Right ventricle myocardium superior (tissue), 1 donor: ENCODE measurements around the gene NOL8. TPM values are rescaled to one million over a fixed set of nuclear protein-coding genes. Genes with fewer than 3 reads are reported as not detected.
A peak's percentile ranks its signal among the peaks of the same experiment; 100 is the strongest.

Source experiments
- ATAC-seq: fragments of 200-7000 bp; cut with Tn5 transposase; one replicate; pipeline ENCODE4 v1.9.1; 2020; ENCODE audit warnings: mild to moderate bottlenecking; ENCODE audit not compliant: poor library complexity
- DNase-seq: peaks from one replicate; pipeline ENCODE4 v3.0.0-alpha.2; 2020
- intact Hi-C: fragments of 100-400 bp; cut with DNase I; formaldehyde crosslinking; loops from one replicate; pipeline ENCODE4 v1.11.2; 2022
- long read RNA-seq: library from polyadenylated mRNA; unstranded; transcript quantifications from one replicate; pipeline ENCODE4 v2.0.0, GENCODE V29; 2021
- total RNA-seq: library from RNA; stranded (reverse); fragmentation: NEBNext Ultra II Directional; extraction: Animal tissue kit (Norgen Biotek cat#: 25700); gene quantifications from one replicate; pipeline ENCODE4 v1.2.1, GENCODE V29; 2021
- donor health status: DM: no; HTN: yes; CAD: no; lungs with severe emphysema.

NOL8 gene
- total RNA-seq = 12.4 TPM
- long read RNA-seq, full-length matches to known transcripts = 8 of 26 reads
- long read RNA-seq, partial matches to known transcripts = 1 of 26 reads
- long read RNA-seq, other reads (novel, unspliced or antisense) = 17 of 26 reads

GRCh38 chr9:92325269-92325990 lies at the start of gene NOL8, which contains the start of gene CENPP:
TSS of gene NOL8 (minus strand) at chr9:92325350. CDS start at chr9:92324161, 1,189 bp downstream.
TSS of gene CENPP (plus strand) at chr9:92325953.
- intact Hi-C loops = no loop called here
- ATAC-seq = peak; percentile 99
- peak; percentile 89 for DNase-seq

DNA sequence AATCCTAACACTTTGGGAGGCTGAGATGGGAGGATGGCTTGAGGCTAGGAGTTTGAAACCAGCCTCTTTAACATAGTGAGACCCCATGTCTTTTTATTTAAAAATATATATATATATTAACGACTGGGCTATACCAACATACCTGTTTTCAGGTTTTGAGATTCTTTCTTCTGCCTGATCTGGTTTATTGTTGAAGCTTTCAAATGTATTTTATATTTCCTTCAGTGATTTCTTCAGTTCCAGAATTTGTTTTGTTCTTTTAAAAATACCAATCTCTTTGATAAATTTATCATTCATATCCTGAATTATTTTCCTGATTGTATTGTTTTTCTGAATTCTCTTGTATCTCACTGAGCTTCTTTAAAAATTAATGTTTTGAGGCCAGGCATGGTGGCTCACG lies 48.0 kb upstream of the NOL8 start:
- no peak for ATAC-seq
- intact Hi-C loops = no loop called here
- no peak for DNase-seq

DNA sequence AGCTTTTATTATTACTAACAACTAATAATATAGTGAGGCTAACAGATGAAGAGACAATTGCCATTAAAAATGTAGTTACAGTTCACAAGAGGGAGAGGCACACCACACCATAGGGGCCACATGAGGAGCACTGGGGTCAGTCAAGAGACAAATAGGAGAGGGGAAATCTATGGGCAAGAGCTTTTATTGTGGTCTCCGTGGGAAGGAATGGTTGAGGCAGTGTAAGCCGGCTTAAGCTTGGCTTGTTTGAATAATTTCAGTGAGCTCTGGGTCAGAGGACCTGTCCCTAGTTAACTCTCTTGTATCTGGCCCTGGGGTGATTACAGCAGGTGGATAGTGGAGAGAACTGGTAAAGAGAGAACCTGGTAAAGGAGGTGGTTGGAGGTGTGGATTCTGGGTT lies 43.9 kb upstream of the NOL8 start:
- intact Hi-C loops = no loop called here
- no peak for ATAC-seq
- no peak for DNase-seq

DNA sequence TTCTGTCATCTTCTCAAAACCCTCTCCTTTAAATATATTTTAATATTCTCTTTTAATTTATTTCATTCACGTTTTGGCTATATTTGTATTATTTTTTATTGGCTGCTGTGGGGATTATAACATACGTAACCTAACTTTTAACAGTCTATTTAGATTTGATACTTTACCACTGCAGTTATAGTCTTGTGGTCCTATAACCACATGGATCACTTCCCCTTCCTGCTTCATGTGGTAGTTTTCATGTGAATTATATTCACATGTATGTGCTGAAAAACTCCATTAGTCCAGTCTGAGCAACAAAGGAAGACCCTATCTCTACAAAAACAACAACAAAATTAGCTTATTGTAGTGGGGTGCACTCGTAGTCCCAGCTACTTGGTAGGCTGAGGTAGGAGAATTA lies 34.9 kb upstream of the NOL8 start:
- ATAC-seq = no peak
- intact Hi-C loops = no loop called here
- DNase-seq = no peak

DNA sequence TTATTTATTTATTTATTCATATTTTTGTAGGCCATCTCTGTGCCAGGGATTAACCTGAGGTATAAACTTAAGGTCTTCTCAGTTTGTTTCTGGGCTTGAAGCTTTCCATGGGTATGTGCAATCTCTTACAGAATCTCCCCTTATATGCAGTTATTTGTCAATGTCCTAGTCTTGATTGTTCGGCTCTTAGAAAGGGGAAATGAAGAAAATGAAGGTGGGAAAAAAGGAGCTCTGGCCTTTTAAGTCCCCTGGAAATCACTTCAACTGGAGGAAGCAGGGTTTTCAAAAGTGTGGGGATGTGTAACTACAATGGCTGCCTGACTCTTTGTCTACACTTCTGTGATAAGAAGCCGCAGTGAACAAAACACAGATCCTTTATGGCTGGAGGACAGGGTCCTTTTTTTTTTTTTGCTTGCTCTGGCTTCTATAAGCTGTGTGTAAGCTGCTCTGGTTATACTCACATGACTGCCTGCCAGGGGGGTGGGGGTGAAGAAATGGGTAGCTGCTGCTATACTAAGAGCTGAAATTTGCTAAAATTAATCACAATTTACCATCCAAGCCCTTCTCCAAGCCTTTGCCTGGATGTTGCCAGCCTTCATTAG lies 34.3 kb upstream of the NOL8 start:
- intact Hi-C loops = no loop called here
- DNase-seq = no peak
- no peak for ATAC-seq

DNA sequence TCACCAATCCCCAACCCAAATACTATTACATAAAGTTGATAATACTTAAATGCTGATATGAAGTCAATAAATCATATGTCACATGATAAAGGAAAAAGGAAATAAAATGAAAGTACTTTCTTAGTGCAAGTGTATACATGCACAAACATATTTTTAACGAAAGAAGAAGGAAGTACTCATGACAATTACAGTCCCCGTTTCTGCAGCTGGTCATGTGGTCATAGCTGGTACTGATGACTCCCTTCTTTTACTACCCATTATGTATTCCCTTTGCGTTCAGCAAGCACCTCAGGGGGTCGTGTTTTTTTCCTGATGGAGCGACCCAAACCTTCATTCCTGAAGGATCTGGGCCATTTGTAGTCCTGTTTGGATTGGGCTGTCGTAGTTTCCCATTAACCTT lies 27.9 kb upstream of the NOL8 start:
- DNase-seq = no peak
- no peak for ATAC-seq
- intact Hi-C loops = no loop called here

DNA sequence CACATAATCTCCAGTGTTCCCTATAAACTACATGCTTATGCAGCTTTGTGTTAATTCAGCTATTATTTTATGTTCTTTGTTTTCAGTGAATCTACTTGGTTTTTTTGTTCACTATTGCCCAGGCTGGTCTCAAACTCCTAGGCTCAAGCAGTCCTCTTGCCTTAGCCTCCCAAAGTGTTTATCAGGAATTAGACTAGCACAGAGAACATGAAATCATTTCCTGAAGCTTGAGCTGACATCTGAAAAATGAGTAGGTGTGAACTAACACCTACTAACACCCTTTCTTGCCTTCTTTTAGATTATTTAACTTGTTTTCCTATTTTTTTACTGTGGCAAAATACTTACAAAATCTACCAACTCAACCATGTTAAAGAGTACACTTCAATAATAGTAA lies 25.6 kb upstream of the NOL8 start:
- DNase-seq = no peak
- ATAC-seq = no peak
- intact Hi-C loops = no loop called here

DNA sequence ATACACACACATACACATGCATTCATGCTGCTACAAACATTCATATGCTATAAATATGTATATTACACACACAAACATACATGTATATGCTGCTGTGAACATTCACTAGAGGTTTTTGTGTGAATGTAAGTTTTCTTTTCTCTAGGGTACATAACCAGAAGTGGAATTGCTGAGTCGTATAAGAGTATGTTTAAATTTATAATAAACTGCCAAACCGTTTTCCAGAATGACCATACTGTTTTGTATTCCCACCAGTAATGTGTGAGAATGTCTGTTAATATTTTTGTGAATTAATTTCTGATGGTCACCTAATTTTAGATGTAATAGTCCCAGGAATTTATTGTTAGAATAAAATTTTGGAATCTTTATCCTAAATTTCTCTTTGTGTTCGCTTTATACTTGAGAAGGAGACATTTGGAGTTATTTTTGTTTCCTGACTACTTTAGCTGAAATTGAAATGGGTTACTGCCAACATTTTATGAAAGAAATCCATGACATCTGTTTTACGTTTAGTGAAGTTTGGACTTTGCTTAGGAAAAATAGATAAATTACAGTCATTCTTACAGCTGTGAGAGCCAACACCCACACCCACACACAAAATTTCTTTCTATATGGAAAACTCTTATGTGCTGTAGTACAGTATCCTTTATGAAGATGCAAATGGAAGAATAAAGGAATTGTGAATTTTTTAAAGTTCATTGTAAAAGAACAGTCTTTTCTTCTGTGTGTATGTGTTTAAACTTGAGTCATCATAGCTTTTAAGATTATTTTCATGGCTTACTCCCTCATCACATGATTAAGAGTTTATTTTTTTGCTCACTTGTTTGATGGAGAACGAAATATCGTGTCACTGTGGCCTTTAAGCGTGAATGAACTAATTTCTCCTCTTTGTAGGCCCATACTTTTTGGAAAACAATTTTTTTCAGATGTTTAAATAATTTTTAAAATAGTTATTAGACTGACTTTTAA lies 24.9 kb upstream of the NOL8 start:
- DNase-seq (no peak), ATAC-seq (peak; percentile 70)
- intact Hi-C loops = loop anchor here (10.0 kb wide), 2 partner anchors 55 to 85 kb away; partner anchors contain the start of gene OGN

GRCh38 chr9:92345582-92345981 lies 20.4 kb upstream of the NOL8 start:
- no peak for ATAC-seq
- intact Hi-C loops = loop anchor here (10.0 kb wide), 2 partner anchors 59 to 89 kb away; partner anchors contain the start of gene OGN

DNA sequence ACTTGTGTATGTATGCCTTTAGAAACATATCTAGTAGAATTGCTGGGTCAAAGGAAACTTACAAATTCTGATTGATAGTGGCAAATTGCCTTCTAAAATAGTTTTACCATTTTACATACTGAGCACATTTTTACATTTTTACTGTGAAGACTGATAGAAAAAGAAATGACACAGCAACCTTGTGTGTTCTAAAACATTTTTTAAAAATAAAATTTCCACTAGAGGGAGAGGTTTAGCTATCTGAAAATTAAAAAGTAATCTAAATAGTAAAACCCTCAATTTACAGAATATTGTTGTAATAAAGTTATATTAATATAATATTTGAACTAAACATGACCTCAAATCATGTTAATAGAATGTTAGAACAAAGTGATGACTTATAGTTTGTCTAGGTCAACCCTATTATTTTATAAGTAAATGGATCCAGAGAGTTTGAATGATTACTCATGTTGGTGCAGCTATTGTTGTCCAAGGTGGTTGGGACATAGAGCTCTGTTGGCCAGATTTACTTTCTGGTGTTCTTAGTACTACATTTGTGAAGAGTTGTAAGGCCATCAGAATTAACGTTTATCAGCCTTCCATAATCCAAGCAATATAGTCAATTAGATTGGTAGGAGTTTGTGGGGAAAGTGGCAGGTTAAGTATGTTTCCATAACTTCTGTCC lies 17.8 kb upstream of the NOL8 start:
- ATAC-seq = no peak
- no peak for DNase-seq
- intact Hi-C loops = loop anchor here (2.0 to 10.0 kb wide), 3 partner anchors 62 to 292 kb away; partner anchors contain the start of gene OGN

More at GRCh38 chr9:92345582-92345981, 20.4 kb upstream of the NOL8 start:
- DNase-seq = no peak

DNA sequence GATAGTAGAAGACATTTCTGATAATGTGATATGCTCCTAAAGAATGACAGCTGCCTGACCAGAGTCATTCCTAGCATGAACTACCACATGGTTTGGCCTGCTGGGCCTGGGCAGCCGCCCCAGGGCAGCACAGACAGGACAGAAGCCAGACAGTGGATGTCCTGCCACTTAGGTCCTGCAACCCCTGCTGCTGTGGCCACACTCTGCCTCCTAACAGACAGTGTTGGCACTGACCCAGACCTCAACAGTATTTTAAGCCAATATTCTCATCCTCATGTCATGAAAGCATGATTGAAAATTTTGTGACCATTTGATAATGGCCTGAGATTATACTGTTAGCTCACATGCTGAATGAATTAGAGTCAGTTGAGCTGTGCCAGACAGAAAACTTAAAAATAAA lies 16.4 kb upstream of the NOL8 start:
- DNase-seq (no peak), ATAC-seq (no peak)
- intact Hi-C loops = loop anchor here (10.0 kb wide), 2 partner anchors 63 to 93 kb away; partner anchors contain the start of gene OGN

DNA sequence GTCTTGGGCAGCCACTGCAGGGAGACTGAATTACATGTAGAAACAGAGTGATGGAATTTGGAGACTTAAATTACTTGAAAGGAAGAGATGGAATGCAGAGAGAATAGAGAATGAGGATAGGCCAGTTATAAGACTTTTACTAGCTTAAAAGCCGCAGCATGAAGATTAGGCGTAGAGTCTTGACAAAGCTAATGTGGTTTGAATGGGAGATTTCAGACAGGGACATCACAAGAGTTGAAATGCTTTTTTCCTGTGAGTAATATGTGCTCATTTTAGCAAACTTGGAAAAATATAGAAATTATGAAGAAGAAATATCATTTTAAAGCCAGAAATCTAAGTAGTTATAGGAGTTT lies 8.1 kb upstream of the NOL8 start:
- ATAC-seq (peak; percentile 37), DNase-seq (no peak)
- intact Hi-C loops = no loop called here

- ATAC-seq (peak; percentile 89), DNase-seq (peak; percentile 58)
- intact Hi-C loops = no loop called here
Observed at GRCh38 chr9:92332577-92333281, 7.6 kb upstream of the NOL8 start.

DNA sequence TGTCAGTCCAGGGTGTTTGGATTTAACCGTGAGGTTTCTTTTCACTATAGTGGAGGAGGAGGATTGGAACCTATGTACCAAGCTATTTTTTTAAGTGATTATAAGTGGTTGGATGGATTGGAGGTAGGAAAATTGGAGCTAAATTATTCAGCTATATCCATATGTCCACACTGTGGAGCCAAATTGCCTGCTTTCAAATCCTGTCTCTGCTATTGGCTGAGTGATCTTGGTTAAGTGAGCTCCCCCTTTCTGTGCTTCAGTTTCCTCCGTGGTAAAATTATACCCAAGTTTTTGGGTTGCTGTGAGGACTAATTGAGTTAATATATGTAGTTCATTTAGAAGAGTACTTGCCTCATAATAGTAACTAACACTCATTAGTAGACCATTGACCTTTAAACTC lies 3.1 kb upstream of the NOL8 start:
- intact Hi-C loops = no loop called here
- no peak for ATAC-seq
- DNase-seq = no peak

GRCh38 chr9:92327283-92327850 lies 2.2 kb upstream of the NOL8 start:
- intact Hi-C loops = no loop called here
- DNase-seq = no peak
- ATAC-seq = no peak

GRCh38 chr9:92325991-92326500 lies 896 bp upstream of the NOL8 start:
- no peak for DNase-seq
- peak; percentile 1 for ATAC-seq
- intact Hi-C loops = no loop called here

- peak; percentile 52 for ATAC-seq
- peak; percentile 71 for DNase-seq
- intact Hi-C loops = no loop called here
Observed at GRCh38 chr9:92324889-92325268, 271 bp downstream of the NOL8 start.
